HuH-7 (cell line): ENCODE measurements around the gene PRELP.
"Not testable (repeated sequence)": the region's sequence is repeated elsewhere in the genome, so short reads cannot be mapped to it uniquely, and the experiment has no call there.

Source experiments
- DNase-seq: peaks from one replicate; pipeline ENCODE4 v3.0.0; 2011; ENCODE audit warnings: low spot score

PRELP gene

DNA sequence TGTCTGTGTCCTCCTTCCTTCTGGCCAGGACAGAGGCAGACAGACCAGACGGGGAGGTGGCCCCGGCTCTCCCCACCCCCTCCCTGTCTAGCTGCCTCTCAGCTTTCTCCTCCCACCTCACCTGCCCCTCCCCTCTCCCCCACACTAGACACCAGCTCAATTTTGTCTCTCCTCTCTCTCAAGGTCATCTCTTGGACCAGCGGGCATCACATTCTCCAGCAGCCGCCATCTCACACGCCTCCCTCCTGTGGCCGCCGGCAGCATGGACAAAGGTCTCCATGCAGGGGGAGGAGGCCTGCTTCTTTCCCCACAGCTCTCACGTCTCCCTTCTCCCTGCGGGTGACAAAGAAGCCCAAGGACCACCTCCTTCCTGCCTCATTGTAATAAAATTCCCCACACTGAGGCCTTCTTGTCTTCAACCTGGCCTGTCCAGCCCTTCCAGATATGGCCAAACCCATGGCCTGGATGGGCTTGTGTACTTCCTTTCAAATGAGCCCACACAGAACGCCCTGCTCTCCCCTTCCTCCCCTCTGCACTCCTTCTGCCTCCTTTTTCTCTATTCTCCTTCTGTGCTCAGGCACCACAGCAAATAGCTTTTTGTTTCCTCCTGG lies 33.0 kb downstream of the PRELP start:
- DNase-seq, result peak; percentile 59

GRCh38 chr1:203509135-203509534 lies 33.5 kb downstream of the PRELP start:
- no peak for DNase-seq

DNA sequence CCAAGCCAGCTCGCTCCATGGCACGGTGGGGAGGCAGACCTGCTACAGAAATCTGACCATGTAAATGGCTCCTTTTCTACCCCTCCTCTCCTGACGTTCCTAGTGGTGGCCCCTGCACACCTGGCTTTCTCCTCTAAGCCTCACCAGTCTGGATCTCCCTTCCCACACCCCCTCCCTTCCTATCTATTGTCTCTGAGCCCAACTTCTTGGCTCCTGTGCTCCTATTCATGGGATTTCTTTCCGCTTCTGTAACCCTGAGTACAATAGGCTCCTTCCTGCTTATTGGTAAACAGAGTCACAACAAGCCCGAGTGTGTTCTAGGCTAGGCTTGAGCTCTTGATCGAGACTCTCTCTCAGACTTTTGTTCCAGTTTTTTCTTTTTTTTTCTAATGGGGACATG lies 35.9 kb downstream of the PRELP start:
- no peak for DNase-seq

- no peak for DNase-seq
These were observed 36.3 kb downstream of the PRELP start for GRCh38 chr1:203511930-203512329.

DNA sequence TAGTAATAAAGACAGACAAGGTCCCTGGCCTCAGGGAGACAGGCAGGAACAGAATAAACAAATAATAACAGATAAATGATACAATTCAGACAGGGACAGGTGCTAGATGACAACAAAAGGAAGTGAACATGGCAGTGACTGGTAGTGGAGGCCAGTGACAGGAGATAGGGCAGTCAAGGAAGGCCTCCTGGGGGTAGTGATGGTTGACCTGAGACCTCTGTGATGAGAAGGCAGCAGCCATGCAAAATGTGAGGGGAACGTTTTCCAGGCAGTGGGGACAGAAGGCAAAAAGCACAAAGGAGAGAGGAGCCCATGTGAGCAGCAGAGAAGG lies 36.9 kb downstream of the PRELP start:
- no peak for DNase-seq

DNA sequence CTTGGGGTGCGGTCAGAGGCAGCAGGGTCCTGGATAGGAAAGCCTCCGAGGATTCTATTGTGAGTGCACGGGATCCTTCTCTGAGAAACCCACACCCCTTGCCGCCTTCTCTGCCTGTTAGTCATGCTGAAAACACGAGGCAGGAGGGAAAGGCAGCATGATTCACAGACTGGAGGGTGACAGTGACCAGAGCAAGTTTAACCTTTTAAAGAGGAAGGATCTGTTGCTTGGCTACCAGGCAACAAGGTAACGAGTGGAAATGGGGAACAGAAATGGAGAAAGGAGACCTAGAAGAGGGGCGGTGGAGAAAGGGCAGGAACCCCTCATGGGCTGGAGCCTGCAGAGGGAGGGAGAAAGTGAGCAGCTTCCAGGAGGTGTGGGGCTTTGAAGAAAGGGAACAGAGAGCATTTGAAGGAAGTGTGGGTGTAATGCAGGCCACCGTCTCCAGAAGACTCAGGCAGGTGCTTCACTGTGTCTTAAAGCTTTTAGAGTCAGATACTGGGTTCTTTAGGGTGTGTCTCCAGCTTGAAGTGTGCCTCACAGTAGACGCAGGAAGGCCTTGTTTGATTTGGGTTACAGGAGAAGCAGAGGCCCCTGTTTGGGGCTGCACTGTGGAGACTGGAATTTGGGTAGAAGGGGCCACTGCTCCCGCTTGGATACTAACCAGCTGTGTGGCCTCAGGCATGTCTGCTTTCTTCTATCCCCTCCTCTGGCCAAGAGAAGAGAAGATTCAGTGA lies 37.4 kb downstream of the PRELP start:
- DNase-seq, result no peak

GRCh38 chr1:203513585-203514031 lies 38.0 kb downstream of the PRELP start:
- no peak for DNase-seq

GRCh38 chr1:203516184-203516583 lies 40.6 kb downstream of the PRELP start:
- no peak for DNase-seq

GRCh38 chr1:203516906-203517305 lies 41.3 kb downstream of the PRELP start:
- no peak for DNase-seq

- DNase-seq, result no peak
These were observed 42.0 kb downstream of the PRELP start for GRCh38 chr1:203517426-203518110.

GRCh38 chr1:203518139-203518538 lies 42.5 kb downstream of the PRELP start:
- not testable (repeated sequence) for DNase-seq

DNA sequence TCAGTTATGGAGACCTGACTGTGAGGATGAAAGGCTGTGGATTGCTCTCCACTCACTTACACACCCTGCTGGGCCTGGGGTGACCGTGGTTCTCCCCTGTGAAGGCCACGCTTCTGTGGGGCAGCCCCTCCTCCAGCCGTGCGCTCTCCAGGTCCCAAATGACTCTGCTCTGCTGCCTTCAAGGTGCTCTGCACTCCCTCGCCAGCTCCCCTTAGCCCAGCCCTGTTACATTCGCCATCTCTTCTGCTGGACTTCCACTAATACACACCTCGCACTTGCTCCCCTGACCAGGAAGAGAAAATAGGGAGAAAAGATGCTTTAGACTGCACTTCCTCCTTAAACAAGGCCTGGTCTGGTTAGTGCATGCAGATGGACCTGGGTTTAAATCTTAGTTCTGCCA lies 42.9 kb downstream of the PRELP start:
- no peak for DNase-seq

- no peak for DNase-seq
These were observed 43.6 kb downstream of the PRELP start for GRCh38 chr1:203519053-203519840.

- DNase-seq, result no peak
These were observed 44.3 kb downstream of the PRELP start for GRCh38 chr1:203519896-203520295.

- no peak for DNase-seq
These were observed 44.7 kb downstream of the PRELP start for GRCh38 chr1:203520315-203520714.

GRCh38 chr1:203521074-203521794 lies 45.6 kb downstream of the PRELP start:
- no peak for DNase-seq

- no peak for DNase-seq
These were observed 46.2 kb downstream of the PRELP start for GRCh38 chr1:203521812-203522211.

DNA sequence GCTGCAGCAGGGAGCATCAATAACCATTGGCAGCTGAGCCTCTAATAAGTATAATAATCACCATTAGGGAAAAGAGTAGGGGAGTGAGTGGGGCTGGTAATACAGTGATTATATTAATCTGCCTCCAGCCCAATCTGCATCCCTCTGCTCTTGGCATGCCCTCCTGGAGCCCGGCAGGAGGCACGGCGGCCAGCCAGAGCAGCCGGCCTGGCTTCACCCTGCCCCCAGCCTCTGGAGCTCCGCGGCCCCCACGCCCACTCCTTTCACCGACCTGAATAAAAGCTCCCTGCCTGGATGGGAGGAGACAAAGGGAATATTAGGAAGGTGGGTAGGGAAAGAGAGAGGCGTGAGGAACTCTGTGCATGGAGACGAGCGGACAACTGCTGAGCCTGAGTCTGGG lies 46.6 kb downstream of the PRELP start:
- DNase-seq, result no peak

- no peak for DNase-seq
These were observed 48.1 kb downstream of the PRELP start for GRCh38 chr1:203523667-203524066.

DNA sequence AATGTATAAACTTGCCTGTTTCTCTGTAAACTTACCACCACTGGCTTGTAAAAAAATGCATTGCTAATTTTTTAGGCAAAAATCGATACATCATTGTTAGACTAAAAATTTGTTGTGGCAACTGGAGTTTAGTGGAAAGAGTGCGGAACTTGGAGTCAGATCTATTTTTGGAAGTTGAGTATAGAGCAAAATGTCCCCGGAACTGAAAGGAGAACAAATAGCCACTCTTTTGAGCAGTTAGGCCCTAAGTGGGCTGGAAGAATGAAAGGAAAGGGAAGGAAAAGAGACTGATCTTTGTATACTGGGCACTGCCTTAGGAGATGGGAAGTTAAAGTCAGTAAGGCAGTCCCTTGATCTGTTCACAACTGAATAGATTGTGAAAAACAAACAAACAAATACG lies 48.5 kb downstream of the PRELP start:
- no peak for DNase-seq

DNA sequence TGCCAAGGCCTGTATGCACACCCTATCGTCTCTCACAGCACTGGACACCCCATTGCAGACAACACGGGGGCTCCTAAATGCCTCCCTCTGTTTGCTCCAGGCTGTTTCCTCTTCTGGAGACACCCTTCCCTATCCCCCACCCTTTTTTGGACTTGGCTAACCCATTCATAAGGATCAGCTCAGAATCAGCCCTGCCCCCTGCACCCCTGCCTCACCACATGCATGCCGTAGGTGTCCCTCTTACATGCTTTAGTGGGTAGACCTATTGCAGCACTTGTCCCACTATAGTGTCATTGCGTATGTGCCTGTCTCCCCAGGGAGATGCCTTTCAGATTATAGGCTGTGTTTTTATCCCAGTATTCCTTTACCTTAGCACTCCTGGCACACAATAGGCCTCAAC lies 49.2 kb downstream of the PRELP start:
- no peak for DNase-seq

DNA sequence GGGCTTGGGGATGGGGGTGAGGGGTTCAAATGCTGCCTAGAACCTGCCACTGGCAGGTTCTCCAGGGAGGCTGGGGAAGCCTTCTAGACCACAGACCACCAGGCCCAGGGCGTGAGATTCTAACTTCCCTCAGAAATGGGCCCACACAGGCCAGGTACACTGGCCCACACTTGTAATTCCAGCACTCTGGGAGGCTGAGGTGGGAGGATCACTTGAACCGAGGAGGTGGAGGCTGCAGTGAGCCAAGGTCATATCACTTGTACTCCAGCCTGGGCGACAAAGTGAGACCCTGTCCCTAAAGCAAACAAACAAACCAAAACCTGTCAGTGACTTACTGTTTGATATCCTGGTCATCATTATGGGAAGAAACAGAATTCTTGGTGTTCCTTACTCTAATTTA lies 50.1 kb downstream of the PRELP start:
- DNase-seq, result no peak
